Lower leg skin (tissue), 4 donors: ENCODE measurements around the gene NXPE2. TPM values are rescaled to one million over a fixed set of nuclear protein-coding genes. Genes with fewer than 3 reads are reported as not detected.

ENCODE experiments used
- DNase-seq, 2 donors: peaks; one replicate each; pipeline ENCODE4 v3.0.0-alpha.2; 2019; ENCODE audit warnings: low spot score in 2 of 2
- H3K4me3 ChIP-seq: fragments of 200-600 bp; sonication (generic); 2 replicates; pipeline ENCODE4 v1.5.1; 2017; ENCODE audit warnings: mild to moderate bottlenecking, low read depth; ENCODE audit not compliant: poor library complexity, severe bottlenecking
- CTCF ChIP-seq, 3 donors: fragments of 450-650 bp; IDR thresholded peaks; one replicate each; pipeline ENCODE4 v1.5.1; 2016; ENCODE audit warnings: antibody characterized with exemption in 3 of 3, mild to moderate bottlenecking in 3 of 3, moderate library complexity in 2 of 3
- POLR2A ChIP-seq, 2 donors: fragments of 450-650 bp; IDR thresholded peaks; one replicate each; pipeline ENCODE4 v1.6.1; 2016 to 2017; ENCODE audit warnings: antibody characterized with exemption in 2 of 2, mild to moderate bottlenecking in 1 of 2, moderate library complexity in 1 of 2
- WGBS, 2 donors: methylation state at CpG; one replicate each; pipeline ENCODE4 v1.1.5; 2018; 5-methylcytosine and 5-hydroxymethylcytosine counted together
- intact Hi-C: fragments of 100-400 bp; cut with DNase I; formaldehyde crosslinking; loops from one replicate; pipeline ENCODE4 v1.15.0; 2023; ENCODE audit warnings: low total_unique reads
- total RNA-seq, 4 donors: library from RNA; depleted of rRNA; stranded (reverse); fragments of >200 nt; gene quantifications; one replicate each; pipeline ENCODE4 v1.1.0, GENCODE V29; 2016

The NXPE2 gene
- total RNA-seq, 4 donors from 2014 or later, result 0.37 to 0.42 TPM; not detected in 2

- no peak for DNase-seq
- H3K4me3 ChIP-seq, result no peak overlapping the region
- intact Hi-C loops, result no loop called here
- no peak for TF ChIP-seq CTCF (IDR thresholded peaks at IDR 0.05)
- no peak for TF ChIP-seq POLR2A (IDR thresholded peaks at IDR 0.05)
Observed at GRCh38 chr11:114684636-114685035, 6.3 kb downstream of the NXPE2 start.

GRCh38 chr11:114685097-114685496 lies 6.8 kb downstream of the NXPE2 start:
- no peak for TF ChIP-seq POLR2A (IDR thresholded peaks at IDR 0.05)
- no peak for TF ChIP-seq CTCF (IDR thresholded peaks at IDR 0.05)
- no peak for DNase-seq
- WGBS, 2 donors, result 87 to 100% methylated on average over 1 of the region's 1 CpG
- H3K4me3 ChIP-seq, result no peak overlapping the region
- intact Hi-C loops, result no loop called here

- intact Hi-C loops, result no loop called here
- TF ChIP-seq CTCF (IDR thresholded peaks at IDR 0.05) (no peak), POLR2A (IDR thresholded peaks at IDR 0.05) (no peak)
- 42 to 59% methylated on average over 4 of the region's 4 CpGs for WGBS, 2 donors
- no peak overlapping the region for H3K4me3 ChIP-seq
- peak; percentile 63 to 84 for DNase-seq
Observed at GRCh38 chr11:114705280-114706024, 27.1 kb downstream of the NXPE2 start.

GRCh38 chr11:114709960-114710359 lies 31.6 kb downstream of the NXPE2 start:
- TF ChIP-seq POLR2A (IDR thresholded peaks at IDR 0.05) (no peak), CTCF (IDR thresholded peaks at IDR 0.05) (no peak)
- WGBS, 2 donors, result 85 to 94% methylated on average over 1 of the region's 1 CpG
- intact Hi-C loops, result no loop called here
- no peak overlapping the region for H3K4me3 ChIP-seq
- no peak for DNase-seq

GRCh38 chr11:114713756-114714155 lies 35.4 kb downstream of the NXPE2 start:
- DNase-seq, result no peak
- H3K4me3 ChIP-seq, result no peak overlapping the region
- intact Hi-C loops, result no loop called here
- TF ChIP-seq CTCF (IDR thresholded peaks at IDR 0.05) (no peak), POLR2A (IDR thresholded peaks at IDR 0.05) (no peak)
- 52 to 58% methylated on average over 2 of the region's 2 CpGs for WGBS, 2 donors

GRCh38 chr11:114719562-114719961 lies 41.2 kb downstream of the NXPE2 start:
- H3K4me3 ChIP-seq, result no peak overlapping the region
- intact Hi-C loops, result no loop called here
- no peak for TF ChIP-seq CTCF (IDR thresholded peaks at IDR 0.05)
- TF ChIP-seq POLR2A (IDR thresholded peaks at IDR 0.05), result no peak
- 88 to 93% methylated on average over 4 to 5 of the region's 5 CpGs for WGBS, 2 donors
- DNase-seq, result no peak
